ENCODE results near the gene OSBPL10. TPM values are rescaled to one million over a fixed set of nuclear protein-coding genes. Genes with fewer than 3 reads are reported as not detected.

Gene OSBPL10
- total and polyA plus RNA-seq, 2 of the 8 experiments (the other 6 are each of a cell fraction or from before 2014, with no cell fraction given) = 26.2 to 86.7 TPM

GRCh38 chr3:31725568-31725967 is 255.5 kb downstream of the OSBPL10 start:
- no peaks in the 10 kb centered on the region for H3K9me3 ChIP-seq (ENCODE audit: insufficient read depth in 2 of 2, low read depth in 1 of 2, low read length in 1 of 2)
- ChIA-PET CTCF (ENCODE audit: partially characterized antibody) (interaction anchor here (0.7 to 3.7 kb wide), 19 partner anchors 8 to 429 kb away, joined by 3 to 19 read pairs (median 4); no protein-coding TSS in a partner anchor), POLR2A (ENCODE audit: partially characterized antibody) (interaction anchor here (1.6 kb wide), 1 partner anchor 11 kb away, joined by 5 read pairs; no protein-coding TSS in a partner anchor)
- H2AK5ac ChIP-seq (ENCODE audit: low read depth, low read length) = no peak overlapping the region
- no peak overlapping the region for H4K91ac ChIP-seq (replicated peaks; ENCODE audit: insufficient read length, low read length)
- no peak overlapping the region for H3K27ac ChIP-seq (ENCODE audit: low read depth, low read length)
- H4K8ac ChIP-seq (ENCODE audit: extremely low read depth, insufficient read depth, low read length) = no peak overlapping the region
- no peak overlapping the region for H3K56ac ChIP-seq (replicated peaks; ENCODE audit: insufficient read length, low read depth, low read length)
- H3K4me3 ChIP-seq (ENCODE audit: extremely low read depth in 1 of 4, insufficient read depth in 2 of 4, low read depth in 3 of 4, low read length in 4 of 4) = no peak overlapping the region
- H2BK5ac ChIP-seq (ENCODE audit: low read depth, low read length) = no peak overlapping the region
- peaks cover 0 to 9% (median 2%) of the 10 kb centered on the region in 4 experiments; a peak in 3 of 7 replicates for H3K4me1 ChIP-seq (replicated peaks in 1 of 4; ENCODE audit: control insufficient read depth in 3 of 4, insufficient read depth in 4 of 4, low read length in 3 of 4)
- H3K36me3 ChIP-seq (ENCODE audit: control insufficient read depth in 2 of 4, insufficient read depth in 4 of 4, low read length in 3 of 4) = no peaks in the 10 kb centered on the region; a peak in 1 of 8 replicates
- H2BK15ac ChIP-seq (ENCODE audit: low read length) = no peak overlapping the region
- H3K23me2 ChIP-seq (ENCODE audit: low read depth, low read length) = no peaks in the 10 kb centered on the region
- H4K20me1 ChIP-seq (replicated peaks in 1 of 2; ENCODE audit: control insufficient read depth in 1 of 2, insufficient read depth in 2 of 2, low read length in 2 of 2) = no peaks in the 10 kb centered on the region
- H4K5ac ChIP-seq (ENCODE audit: insufficient read length, low read depth, low read length) = no peak overlapping the region
- H3K23ac ChIP-seq (ENCODE audit: insufficient read length) = no peak overlapping the region
- TF ChIP-seq EP300 (IDR thresholded peaks at IDR 0.05; ENCODE audit: borderline replicate concordance in 1 of 2, low read depth in 2 of 2, low read length in 2 of 2) (no peak), CEBPB (IDR thresholded peaks at IDR 0.05; ENCODE audit: low read depth, low read length) (no peak), HDAC6 (IDR thresholded peaks at IDR 0.05; ENCODE audit: low read depth, low read length) (no peak), E2F6 (IDR thresholded peaks at IDR 0.05) (no peak), ASH2L (IDR thresholded peaks at IDR 0.05; ENCODE audit: low read length) (no peak), GABPA (IDR thresholded peaks at IDR 0.05; ENCODE audit: borderline replicate concordance, insufficient read depth, low read length) (no peak), RXRA (IDR thresholded peaks at IDR 0.05; ENCODE audit: insufficient read depth, low read depth, low read length) (no peak), RFX5 (IDR thresholded peaks at IDR 0.05; ENCODE audit: borderline replicate concordance, low read depth, low read length) (no peak), CTBP2 (IDR thresholded peaks at IDR 0.05; ENCODE audit: borderline replicate concordance, insufficient read depth, insufficient read length, low read length) (no peak), TCF12 (IDR thresholded peaks at IDR 0.05; ENCODE audit: low read depth, low read length) (no peak)
- no peak overlapping the region for H2BK120ac ChIP-seq (replicated peaks; ENCODE audit: low read depth, low read length)
- no peak overlapping the region for H3K18ac ChIP-seq (ENCODE audit: extremely low read depth, low read length)
- no peaks in the 10 kb centered on the region for H3K27me3 ChIP-seq (replicated peaks in 1 of 4; ENCODE audit: control insufficient read depth in 3 of 4, extremely low read depth in 1 of 4, insufficient read depth in 3 of 4, low read length in 3 of 4)
- H3K79me2 ChIP-seq (ENCODE audit: control insufficient read depth in 1 of 2, insufficient read depth in 2 of 2, low read length in 2 of 2) = peaks cover 0 to 11% of the 10 kb centered on the region in 2 experiments; a peak in 2 of 4 replicates
- no peak overlapping the region for H2AFZ ChIP-seq (ENCODE audit: low read length)
- no peak overlapping the region for H2BK12ac ChIP-seq (ENCODE audit: low read depth, low read length)
- no peak overlapping the region for H2BK20ac ChIP-seq (ENCODE audit: low read length)
- no peak overlapping the region for H3K4ac ChIP-seq (replicated peaks; ENCODE audit: insufficient read length, low read depth, low read length)
- no peak overlapping the region for H3K4me2 ChIP-seq (ENCODE audit: insufficient read depth in 1 of 2, low read depth in 2 of 2, low read length in 2 of 2)
- H3K14ac ChIP-seq (ENCODE audit: insufficient read length) = no peak overlapping the region
- no peak for DNase-seq (ENCODE audit: low read depth in 1 of 2, low spot score in 2 of 2)
- no peak overlapping the region for H3K9ac ChIP-seq (replicated peaks in 1 of 4; ENCODE audit: extremely low read depth in 1 of 4, low read depth in 3 of 4, low read length in 3 of 4)
- no peak for FAIRE-seq
- H3K79me1 ChIP-seq (ENCODE audit: low read depth, low read length) = no peaks in the 10 kb centered on the region; the same call in 1 of the 2 replicates
- WGBS, 2 experiments (ENCODE audit: extremely low coverage in 1 of 2, insufficient coverage in 1 of 2, insufficient read length in 1 of 2, insufficient replicate concordance in 2 of 2, low coverage in 1 of 2, low lambda C conversion rate in 2 of 2, missing lambda C conversion rate in 1 of 2) = 94% methylated on average over 6 of the region's 6 CpGs; no CpG with 5 or more reads in 1 of the 2 experiments
